HUES6 (cell line): ENCODE data around the gene PARS2.
A peak's percentile ranks its signal among the peaks of the same experiment; 100 is the strongest.

Experiments used
- H3K27ac ChIP-seq: 2 replicates; pipeline ENCODE4 v1.7.0; 2013; ENCODE audit warnings: low read depth, mild to moderate bottlenecking, low read length, inconsistent platforms
- H3K27me3 ChIP-seq: 2 replicates; pipeline ENCODE4 v1.6.1; 2013; ENCODE audit warnings: low read length; ENCODE audit not compliant: control insufficient read depth, insufficient read depth
- H3K36me3 ChIP-seq: 2 replicates; pipeline ENCODE4 v1.6.1; 2013; ENCODE audit warnings: low read length; ENCODE audit not compliant: control insufficient read depth, insufficient read depth
- H3K4me1 ChIP-seq: 2 replicates; pipeline ENCODE4 v1.6.1; 2013; ENCODE audit warnings: low read length; ENCODE audit not compliant: control insufficient read depth, insufficient read depth
- H3K4me3 ChIP-seq: 2 replicates; pipeline ENCODE4 v1.5.1; 2013; ENCODE audit warnings: low read depth, low read length
- H3K9ac ChIP-seq: one replicate; pipeline ENCODE4 v1.6.1; 2013; ENCODE audit warnings: mild to moderate bottlenecking, low read length
- H3K9me3 ChIP-seq: 2 replicates; pipeline ENCODE4 v1.6.1; 2013; ENCODE audit warnings: low read depth, low read length; ENCODE audit not compliant: control insufficient read depth, insufficient read depth

PARS2 gene

GRCh38 chr1:54767526-54767925 is 3.2 kb upstream of the PARS2 start:
- H3K9me3 ChIP-seq, result no peaks in the 10 kb centered on the region
- H3K36me3 ChIP-seq, result no peaks in the 10 kb centered on the region
- H3K27me3 ChIP-seq, result no peaks in the 10 kb centered on the region
- H3K4me3 ChIP-seq, result no peak overlapping the region
- H3K4me1 ChIP-seq, result peaks cover 13% of the 10 kb centered on the region
- no peak overlapping the region for H3K27ac ChIP-seq
- H3K9ac ChIP-seq, result no peak overlapping the region

DNA sequence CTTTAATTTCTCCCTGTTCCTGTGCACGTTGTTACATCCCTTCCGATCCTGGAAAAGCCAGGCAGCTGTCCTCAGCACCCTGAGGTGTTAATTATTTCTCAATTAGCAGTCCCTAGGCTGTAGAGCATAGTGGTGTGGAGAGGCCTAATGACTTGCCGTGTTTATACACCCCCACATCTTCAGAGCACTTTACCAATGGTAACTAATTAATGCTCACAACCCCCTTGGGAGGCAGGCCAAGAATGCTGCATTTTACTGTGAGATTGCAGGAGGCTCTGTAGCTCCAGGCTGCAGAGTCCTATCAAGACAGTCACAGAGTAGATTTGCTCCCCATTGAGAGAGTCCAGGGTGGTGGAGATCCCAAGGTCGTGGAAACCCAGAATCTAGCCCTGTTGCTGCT is 2.4 kb upstream of the PARS2 start:
- no peaks in the 10 kb centered on the region for H3K36me3 ChIP-seq

DNA sequence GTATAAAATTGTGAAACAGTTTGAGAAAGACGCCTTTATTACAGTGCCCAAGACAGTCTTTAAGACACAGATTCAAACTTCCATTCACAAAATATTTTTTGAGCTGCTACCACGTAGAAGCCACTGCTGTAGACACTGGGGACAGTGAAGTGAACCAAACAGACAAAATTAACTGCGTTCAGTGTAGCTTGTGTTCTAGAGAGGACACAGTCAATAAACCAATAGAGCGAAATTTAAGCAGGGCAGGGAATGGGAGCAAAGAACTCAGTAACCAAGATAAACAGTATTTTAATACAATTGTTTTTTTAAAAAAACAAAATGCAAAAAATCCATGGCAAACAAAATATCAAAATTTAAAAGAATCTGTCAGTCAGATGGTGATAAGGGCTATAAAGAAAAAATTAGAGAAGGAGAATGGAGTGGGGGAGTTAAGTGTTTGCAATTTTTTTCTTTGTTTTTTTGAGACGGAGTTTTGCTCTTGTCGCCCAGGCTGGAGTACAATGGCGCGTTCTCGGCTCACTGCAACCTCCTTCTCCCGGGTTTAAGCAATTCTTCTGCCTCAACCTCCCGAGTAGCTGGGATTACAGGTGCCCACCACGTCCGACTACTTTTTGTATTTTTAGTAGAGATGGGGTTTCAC is 719 bp upstream of the PARS2 start:
- Histone ChIP-seq H3K9me3 (no peaks in the 10 kb centered on the region), H3K4me3 (peak overlapping the region; percentile 49), H3K4me1 (peaks cover 13% of the 10 kb centered on the region), H3K36me3 (no peaks in the 10 kb centered on the region), H3K9ac (no peak overlapping the region), H3K27ac (no peak overlapping the region), H3K27me3 (no peaks in the 10 kb centered on the region)

More for the DNA sequence above, 2.4 kb upstream of the PARS2 start:
- H3K4me3 ChIP-seq, result no peak overlapping the region
- peaks cover 13% of the 10 kb centered on the region for H3K4me1 ChIP-seq
- no peaks in the 10 kb centered on the region for H3K9me3 ChIP-seq
- H3K9ac ChIP-seq, result no peak overlapping the region
- no peaks in the 10 kb centered on the region for H3K27me3 ChIP-seq
- H3K27ac ChIP-seq, result no peak overlapping the region

DNA sequence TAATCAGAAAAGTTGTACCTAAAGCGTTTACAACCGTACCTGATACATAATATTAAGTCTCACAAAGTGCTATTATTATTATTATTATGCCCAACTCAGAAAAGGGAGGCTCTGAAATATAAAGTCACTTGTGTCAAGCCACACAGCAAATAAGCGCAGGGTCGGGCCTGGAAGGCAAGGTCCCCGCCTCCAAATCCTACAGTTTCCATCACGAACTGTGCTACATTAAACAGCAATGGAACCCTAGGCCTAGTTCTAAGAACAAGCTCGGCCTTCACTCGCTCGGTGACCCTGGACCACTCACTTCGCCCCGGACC is 549 bp downstream of the PARS2 start:
- Histone ChIP-seq H3K27ac (peak overlapping the region; percentile 76; the same call in 1 of the 2 replicates), H3K9me3 (no peaks in the 10 kb centered on the region), H3K9ac (peak overlapping the region; percentile 92), H3K4me1 (peaks cover 13% of the 10 kb centered on the region), H3K27me3 (no peaks in the 10 kb centered on the region), H3K36me3 (peaks cover under 1% of the 10 kb centered on the region), H3K4me3 (peak overlapping the region; percentile 97)

DNA sequence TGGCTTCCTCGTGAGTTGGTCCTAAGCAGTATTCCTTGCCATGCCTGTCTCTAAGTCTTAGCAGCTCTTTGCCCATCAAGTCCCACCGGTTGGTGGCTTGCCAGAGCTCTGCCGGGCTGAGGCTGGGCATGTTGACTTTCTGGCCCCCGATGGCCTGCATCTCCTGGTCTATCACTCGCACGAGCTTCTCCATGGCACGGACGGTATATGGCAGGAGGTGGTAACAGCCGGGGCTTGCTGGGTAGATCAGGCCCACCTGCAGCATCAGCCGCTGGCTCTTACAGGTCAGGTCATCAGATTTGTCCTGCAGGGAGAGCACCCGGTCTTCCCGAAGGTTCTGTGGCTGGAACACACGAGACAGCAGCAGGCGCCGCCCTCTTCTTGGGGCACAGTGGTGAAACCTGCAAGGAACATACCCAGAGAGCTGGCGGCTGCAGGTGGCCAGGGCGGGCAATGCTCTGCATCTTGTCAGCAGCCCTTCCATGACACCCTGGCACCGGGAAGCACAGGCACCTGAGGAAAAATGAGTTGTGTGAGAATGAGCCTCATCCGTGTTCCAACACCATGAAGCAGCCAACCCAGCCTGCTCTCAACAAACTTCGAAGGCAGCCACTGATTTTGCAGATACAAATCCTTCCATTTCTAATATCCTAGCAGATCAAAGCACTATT is 5.5 kb downstream of the PARS2 start:
- no peaks in the 10 kb centered on the region for H3K9me3 ChIP-seq
- peaks cover 4% of the 10 kb centered on the region; the same call in 1 of the 2 replicates for H3K4me1 ChIP-seq
- no peak overlapping the region for H3K4me3 ChIP-seq
- no peak overlapping the region for H3K9ac ChIP-seq
- no peaks in the 10 kb centered on the region for H3K27me3 ChIP-seq
- no peak overlapping the region for H3K27ac ChIP-seq
- peaks cover 26% of the 10 kb centered on the region for H3K36me3 ChIP-seq

DNA sequence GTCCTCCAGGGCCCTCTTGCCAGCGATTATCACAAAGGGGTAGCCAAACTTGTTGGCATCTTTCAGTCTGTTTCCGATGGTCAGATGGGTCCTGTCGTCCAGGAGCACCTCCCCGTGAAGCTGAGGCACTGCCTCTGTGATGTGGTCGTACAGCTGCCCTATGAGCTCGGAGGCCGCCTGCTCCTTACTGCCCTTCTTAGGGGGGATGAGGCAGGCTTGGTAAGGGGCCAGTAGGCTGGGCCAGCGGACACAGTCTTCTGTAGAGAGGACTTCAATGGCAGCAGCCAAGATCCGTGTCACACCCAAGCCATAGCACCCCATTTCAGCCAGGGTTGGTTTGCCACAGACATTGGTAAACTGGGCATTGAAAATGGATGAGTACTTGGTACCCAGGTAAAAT is 6.5 kb downstream of the PARS2 start:
- H3K27me3 ChIP-seq, result no peaks in the 10 kb centered on the region
- H3K36me3 ChIP-seq, result peaks cover 26% of the 10 kb centered on the region
- no peak overlapping the region for H3K27ac ChIP-seq
- no peak overlapping the region for H3K9ac ChIP-seq
- no peaks in the 10 kb centered on the region for H3K4me1 ChIP-seq
- no peaks in the 10 kb centered on the region for H3K9me3 ChIP-seq
- H3K4me3 ChIP-seq, result no peak overlapping the region

GRCh38 chr1:54754486-54755285 is 9.6 kb downstream of the PARS2 start:
- Histone ChIP-seq H3K4me3 (no peak overlapping the region), H3K36me3 (peaks cover 26% of the 10 kb centered on the region), H3K9me3 (no peaks in the 10 kb centered on the region), H3K9ac (no peak overlapping the region), H3K4me1 (no peaks in the 10 kb centered on the region; the same call in 1 of the 2 replicates), H3K27ac (no peak overlapping the region), H3K27me3 (peaks cover 2% of the 10 kb centered on the region; the same call in 1 of the 2 replicates)

- Histone ChIP-seq H3K9ac (no peak overlapping the region), H3K36me3 (peaks cover 26% of the 10 kb centered on the region), H3K4me3 (no peak overlapping the region), H3K27ac (no peak overlapping the region), H3K4me1 (no peaks in the 10 kb centered on the region; the same call in 1 of the 2 replicates), H3K9me3 (no peaks in the 10 kb centered on the region), H3K27me3 (peaks cover 2% of the 10 kb centered on the region; the same call in 1 of the 2 replicates)
These were observed 10.3 kb downstream of the PARS2 start for GRCh38 chr1:54754045-54754444.

DNA sequence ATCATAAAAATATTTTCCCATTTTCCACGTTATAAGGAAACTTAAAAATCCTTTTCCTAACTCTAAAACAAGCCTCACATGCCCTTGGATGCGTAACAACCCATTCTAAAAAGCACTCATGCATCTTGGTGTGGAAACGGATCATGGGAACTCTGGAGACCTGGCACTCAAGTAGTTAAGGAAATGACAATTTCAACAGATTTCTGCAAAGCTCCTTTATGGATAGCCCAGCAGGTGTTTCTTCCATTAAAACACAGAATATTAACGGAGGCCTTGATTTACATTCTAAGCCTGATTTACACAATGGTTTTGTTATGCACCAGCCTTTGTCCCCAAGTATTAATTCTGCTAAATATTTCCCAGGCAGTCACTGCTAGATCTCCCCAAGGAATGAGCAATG is 12.9 kb downstream of the PARS2 start:
- peaks cover 2% of the 10 kb centered on the region for H3K36me3 ChIP-seq
- no peak overlapping the region for H3K4me3 ChIP-seq
- H3K9me3 ChIP-seq, result no peaks in the 10 kb centered on the region
- H3K27me3 ChIP-seq, result peaks cover 2% of the 10 kb centered on the region; the same call in 1 of the 2 replicates
- H3K4me1 ChIP-seq, result no peaks in the 10 kb centered on the region; the same call in 1 of the 2 replicates
- no peak overlapping the region for H3K27ac ChIP-seq
- no peak overlapping the region for H3K9ac ChIP-seq

- Histone ChIP-seq H3K4me1 (no peaks in the 10 kb centered on the region; the same call in 1 of the 2 replicates), H3K27ac (no peak overlapping the region), H3K4me3 (no peak overlapping the region), H3K9ac (no peak overlapping the region), H3K9me3 (no peaks in the 10 kb centered on the region; the same call in 1 of the 2 replicates), H3K27me3 (peaks cover 2% of the 10 kb centered on the region; the same call in 1 of the 2 replicates), H3K36me3 (no peaks in the 10 kb centered on the region)
These were observed 13.7 kb downstream of the PARS2 start for GRCh38 chr1:54750596-54750995.
